ENCODE results near the gene SLC6A12.

Gene SLC6A12

DNA sequence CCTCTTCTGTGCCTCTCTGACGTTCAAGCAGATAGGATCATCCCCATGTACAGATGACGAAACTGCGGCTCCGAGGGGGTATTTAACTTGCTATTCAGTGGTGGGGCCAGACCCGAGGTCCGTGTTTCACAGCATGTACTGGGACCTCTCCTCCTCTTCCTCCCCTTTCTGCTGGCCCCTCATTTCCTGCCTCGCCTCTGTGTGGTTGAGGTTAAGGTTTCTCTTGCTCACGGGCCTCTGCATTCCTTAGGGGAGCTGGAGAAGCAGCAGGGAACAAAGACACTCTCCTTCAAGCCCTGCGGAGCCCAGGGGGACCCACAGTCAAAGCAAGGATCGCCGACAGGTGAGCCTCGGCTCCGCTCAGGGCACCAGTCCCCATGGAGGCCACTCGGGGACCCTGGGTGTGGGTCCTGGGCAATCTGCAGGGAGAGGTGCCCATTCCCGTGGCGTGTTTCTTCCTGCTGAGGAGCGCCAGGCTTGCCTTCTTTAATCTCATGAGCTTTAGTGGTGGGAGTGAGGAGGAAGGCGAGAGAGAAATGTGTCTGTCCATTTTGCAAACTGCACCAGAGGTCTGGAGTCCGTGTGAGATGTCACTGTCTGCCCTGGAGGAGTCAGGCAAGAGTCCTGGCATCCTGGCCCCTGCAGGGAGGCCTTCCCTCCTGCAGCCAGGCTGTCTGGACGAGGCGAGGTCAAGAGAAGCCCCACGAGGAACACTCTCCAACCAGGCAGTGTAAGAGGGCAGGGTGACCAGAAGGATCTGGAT, 45.0 kb downstream of the SLC6A12 start:
- Histone ChIP-seq H3K27me3 (ENCODE audit: control insufficient read depth, insufficient read depth, low read length) (no peaks in the 10 kb centered on the region), H3K36me3 (ENCODE audit: control insufficient read depth, insufficient read depth, low read length) (no peaks in the 10 kb centered on the region), H3K4me3 (ENCODE audit: low read length) (no peak overlapping the region), H3K4me1 (ENCODE audit: control insufficient read depth, insufficient read depth, low read length) (no peaks in the 10 kb centered on the region), H3K9ac (ENCODE audit: low read length) (no peak overlapping the region), H3K27ac (ENCODE audit: low read depth, low read length) (no peak overlapping the region)

DNA sequence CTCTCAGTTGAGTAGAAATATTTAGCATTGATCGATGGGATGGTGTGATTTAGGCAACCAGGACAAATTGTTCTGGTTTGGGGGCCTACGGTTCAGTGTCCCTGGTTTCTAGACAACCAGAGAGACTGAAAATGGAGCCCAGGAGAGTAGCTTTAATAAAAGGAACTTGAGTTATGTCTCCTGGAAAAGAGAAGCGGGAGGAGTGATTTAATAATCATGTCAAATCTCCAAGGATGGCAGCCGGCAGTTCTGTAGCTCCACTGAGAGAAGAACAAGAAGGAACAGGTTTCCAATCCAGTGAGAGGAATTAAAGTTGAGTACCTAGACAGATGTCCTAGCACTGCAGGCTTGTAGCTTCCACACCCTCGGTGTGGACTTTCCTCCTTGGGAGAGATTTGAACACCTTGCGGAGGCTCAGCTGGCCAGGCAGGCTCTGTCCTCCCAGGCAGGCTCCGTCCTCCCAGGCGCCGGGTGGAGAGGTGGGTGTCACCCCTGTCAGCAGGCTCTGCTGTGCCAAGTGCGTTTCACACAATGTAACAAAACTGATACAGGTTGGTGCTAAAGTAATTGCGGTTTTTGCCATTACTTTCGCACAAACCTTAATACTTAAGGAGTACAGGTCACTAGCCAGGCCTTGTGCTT, 45.9 kb downstream of the SLC6A12 start:
- Histone ChIP-seq H3K27ac (ENCODE audit: low read depth, low read length) (no peak overlapping the region), H3K4me1 (ENCODE audit: control insufficient read depth, insufficient read depth, low read length) (no peaks in the 10 kb centered on the region), H3K27me3 (ENCODE audit: control insufficient read depth, insufficient read depth, low read length) (peaks cover 5% of the 10 kb centered on the region), H3K4me3 (ENCODE audit: low read length) (no peak overlapping the region), H3K36me3 (ENCODE audit: control insufficient read depth, insufficient read depth, low read length) (no peaks in the 10 kb centered on the region), H3K9ac (ENCODE audit: low read length) (no peak overlapping the region)

DNA sequence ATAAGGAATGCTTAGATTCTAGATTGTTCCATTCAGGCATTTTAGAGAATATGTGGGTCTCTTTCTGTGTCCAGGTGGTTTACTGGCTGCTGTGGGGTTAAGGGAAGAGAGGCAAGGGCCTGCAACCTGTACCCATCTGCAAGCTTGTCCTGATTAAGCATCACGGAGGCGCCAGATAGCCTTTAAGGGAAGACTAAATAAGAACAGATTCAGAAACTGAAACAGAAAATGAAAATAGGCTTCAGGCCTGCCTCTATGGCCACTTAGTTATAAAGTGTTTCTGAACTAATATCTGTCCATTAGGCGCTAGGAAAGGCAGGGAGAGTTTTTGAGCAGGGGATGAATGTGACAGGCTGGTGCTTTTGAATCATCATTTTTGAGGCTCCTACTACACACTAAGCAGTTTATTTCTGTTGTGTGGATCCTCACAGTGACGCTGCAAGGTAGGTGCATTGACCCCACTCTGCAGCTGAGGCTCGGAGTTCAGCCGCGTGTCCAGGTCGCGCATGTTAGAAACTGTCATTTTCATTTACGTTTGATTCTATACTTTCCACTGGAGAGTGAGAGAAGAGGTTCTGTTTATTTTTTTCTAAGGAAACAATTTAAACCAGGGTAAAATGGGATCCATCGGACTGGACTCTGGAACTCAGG, 47.4 kb downstream of the SLC6A12 start:
- no peak overlapping the region for H3K9ac ChIP-seq (ENCODE audit: low read length)
- H3K4me3 ChIP-seq (ENCODE audit: low read length): no peak overlapping the region
- peaks cover 5% of the 10 kb centered on the region for H3K27me3 ChIP-seq (ENCODE audit: control insufficient read depth, insufficient read depth, low read length)
- no peak overlapping the region for H3K27ac ChIP-seq (ENCODE audit: low read depth, low read length)
- H3K36me3 ChIP-seq (ENCODE audit: control insufficient read depth, insufficient read depth, low read length): no peaks in the 10 kb centered on the region
- H3K4me1 ChIP-seq (ENCODE audit: control insufficient read depth, insufficient read depth, low read length): no peaks in the 10 kb centered on the region

DNA sequence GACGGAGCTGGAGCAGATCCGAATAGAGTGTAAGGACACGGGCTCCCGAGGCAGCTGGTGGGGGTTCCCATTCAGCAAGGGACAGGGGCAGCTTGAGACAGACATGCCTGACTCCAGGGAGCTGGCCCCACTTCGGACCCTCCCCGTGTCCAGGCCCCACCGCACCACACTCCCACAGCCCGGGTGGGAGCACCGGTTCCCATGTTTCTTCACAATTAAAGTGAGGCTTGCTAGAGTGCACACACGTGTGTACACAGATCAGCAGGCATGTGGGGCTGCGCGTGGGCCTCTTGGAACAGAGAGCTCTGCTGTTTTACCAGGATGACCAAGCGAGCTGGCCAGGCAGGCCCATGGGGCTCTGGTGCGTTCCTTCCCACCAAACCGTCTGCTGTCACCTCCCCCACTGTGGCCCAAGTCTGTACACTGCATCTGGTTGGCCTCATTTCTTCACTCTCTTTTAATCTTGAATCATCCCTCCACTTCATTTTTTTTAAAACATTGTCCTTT, 48.0 kb downstream of the SLC6A12 start:
- Histone ChIP-seq H3K27ac (ENCODE audit: low read depth, low read length) (no peak overlapping the region), H3K36me3 (ENCODE audit: control insufficient read depth, insufficient read depth, low read length) (no peaks in the 10 kb centered on the region), H3K9ac (ENCODE audit: low read length) (no peak overlapping the region), H3K4me1 (ENCODE audit: control insufficient read depth, insufficient read depth, low read length) (no peaks in the 10 kb centered on the region), H3K27me3 (ENCODE audit: control insufficient read depth, insufficient read depth, low read length) (peaks cover 5% of the 10 kb centered on the region), H3K4me3 (ENCODE audit: low read length) (no peak overlapping the region)

DNA sequence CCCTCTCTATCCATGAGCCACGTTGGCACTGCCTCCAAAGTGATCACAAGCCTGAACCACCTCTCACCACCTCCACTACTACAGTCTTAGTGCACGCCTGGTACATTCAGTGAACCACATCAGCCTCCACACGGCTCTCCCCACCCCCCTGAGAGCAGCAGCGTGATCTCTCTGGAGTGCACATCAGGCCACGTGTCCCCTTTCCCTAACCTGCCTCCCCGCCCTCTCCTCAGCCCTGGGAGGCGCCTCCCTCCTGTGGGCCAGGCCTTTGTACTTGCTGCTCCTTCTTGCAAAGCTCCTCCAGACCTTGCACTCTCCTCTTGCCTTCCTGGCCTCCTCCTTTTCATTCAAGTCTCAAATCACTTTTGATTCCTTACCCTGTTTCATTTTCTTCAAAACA, 49.8 kb downstream of the SLC6A12 start:
- Histone ChIP-seq H3K4me3 (ENCODE audit: low read length) (no peak overlapping the region), H3K4me1 (ENCODE audit: control insufficient read depth, insufficient read depth, low read length) (no peaks in the 10 kb centered on the region), H3K9ac (ENCODE audit: low read length) (no peak overlapping the region), H3K27me3 (ENCODE audit: control insufficient read depth, insufficient read depth, low read length) (peaks cover 5% of the 10 kb centered on the region), H3K36me3 (ENCODE audit: control insufficient read depth, insufficient read depth, low read length) (no peaks in the 10 kb centered on the region), H3K27ac (ENCODE audit: low read depth, low read length) (no peak overlapping the region)

DNA sequence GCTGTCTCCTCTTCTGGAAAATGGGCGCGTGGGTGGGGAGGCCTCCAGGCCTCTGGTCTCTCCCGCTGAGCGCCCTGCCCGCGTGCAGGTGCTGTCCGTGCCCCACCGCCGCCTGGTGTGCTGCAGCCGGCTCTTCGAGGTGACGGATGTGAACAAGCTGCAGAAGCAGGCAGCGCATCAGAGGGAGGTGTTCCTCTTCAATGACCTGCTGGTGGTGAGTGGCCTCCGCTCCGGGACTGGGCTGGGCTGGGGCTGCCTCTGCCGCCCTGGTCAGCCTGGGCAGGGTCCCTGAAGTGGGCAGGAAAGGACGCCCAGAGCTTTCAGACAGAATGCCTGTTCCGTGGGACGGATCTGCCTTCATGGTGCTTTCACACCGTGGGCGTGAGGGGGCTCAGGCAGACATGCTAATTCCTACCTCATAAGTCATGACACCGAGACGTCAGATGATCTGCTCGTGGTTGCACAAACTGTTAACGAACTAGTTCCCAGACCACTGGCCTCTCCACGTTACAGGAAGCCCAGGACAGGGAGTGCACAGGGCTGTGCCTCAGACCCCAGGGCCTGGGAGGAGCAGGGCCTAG, 50.5 kb downstream of the SLC6A12 start:
- Histone ChIP-seq H3K36me3 (ENCODE audit: control insufficient read depth, insufficient read depth, low read length) (no peaks in the 10 kb centered on the region), H3K27me3 (ENCODE audit: control insufficient read depth, insufficient read depth, low read length) (peaks cover 5% of the 10 kb centered on the region), H3K4me3 (ENCODE audit: low read length) (no peak overlapping the region), H3K4me1 (ENCODE audit: control insufficient read depth, insufficient read depth, low read length) (no peaks in the 10 kb centered on the region), H3K9ac (ENCODE audit: low read length) (no peak overlapping the region), H3K27ac (ENCODE audit: low read depth, low read length) (no peak overlapping the region)

DNA sequence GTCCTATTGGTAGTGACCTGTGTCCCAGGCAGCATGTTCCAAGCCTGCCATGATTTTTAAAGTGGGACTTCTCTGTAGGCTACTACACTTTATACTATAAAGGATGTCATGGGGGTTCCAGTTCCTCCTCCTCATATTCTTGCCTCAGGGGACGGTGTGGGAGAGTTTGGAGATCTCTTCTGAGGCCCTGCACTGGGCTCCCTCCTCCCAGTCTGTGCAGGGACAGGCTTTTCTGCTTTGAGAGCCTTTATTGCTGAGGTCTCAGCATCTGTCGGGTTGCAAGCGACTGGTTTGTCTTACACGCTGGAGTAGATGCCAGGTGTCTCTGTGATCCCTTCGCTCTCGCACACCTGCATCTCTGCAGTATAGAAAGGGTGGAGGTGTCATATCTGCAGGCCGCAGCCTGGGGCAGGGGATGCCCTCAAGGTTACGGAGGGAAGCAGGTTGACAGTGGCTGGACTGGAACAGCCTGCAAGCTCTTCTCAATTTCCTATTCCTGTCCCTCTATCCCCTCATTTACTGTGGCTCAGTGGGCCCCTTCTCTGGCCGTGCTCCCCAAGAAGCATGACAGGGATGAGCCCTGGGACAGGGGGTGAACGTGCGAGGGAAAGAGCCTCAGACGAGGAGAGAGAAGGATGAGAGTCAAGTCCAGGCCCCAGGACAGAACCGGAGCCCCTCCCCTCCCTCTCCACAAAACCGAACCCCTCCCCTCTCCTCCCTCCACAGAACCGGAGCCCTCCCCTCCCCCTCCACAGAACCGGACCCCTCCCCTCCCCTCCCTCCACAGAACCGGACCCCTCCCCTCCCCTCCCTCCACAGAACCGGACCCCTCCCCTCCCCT, 51.3 kb downstream of the SLC6A12 start:
- Histone ChIP-seq H3K4me3 (ENCODE audit: low read length) (no peak overlapping the region), H3K27ac (ENCODE audit: low read depth, low read length) (no peak overlapping the region), H3K4me1 (ENCODE audit: control insufficient read depth, insufficient read depth, low read length) (no peaks in the 10 kb centered on the region), H3K27me3 (ENCODE audit: control insufficient read depth, insufficient read depth, low read length) (peaks cover 5% of the 10 kb centered on the region), H3K36me3 (ENCODE audit: control insufficient read depth, insufficient read depth, low read length) (no peaks in the 10 kb centered on the region), H3K9ac (ENCODE audit: low read length) (no peak overlapping the region)

DNA sequence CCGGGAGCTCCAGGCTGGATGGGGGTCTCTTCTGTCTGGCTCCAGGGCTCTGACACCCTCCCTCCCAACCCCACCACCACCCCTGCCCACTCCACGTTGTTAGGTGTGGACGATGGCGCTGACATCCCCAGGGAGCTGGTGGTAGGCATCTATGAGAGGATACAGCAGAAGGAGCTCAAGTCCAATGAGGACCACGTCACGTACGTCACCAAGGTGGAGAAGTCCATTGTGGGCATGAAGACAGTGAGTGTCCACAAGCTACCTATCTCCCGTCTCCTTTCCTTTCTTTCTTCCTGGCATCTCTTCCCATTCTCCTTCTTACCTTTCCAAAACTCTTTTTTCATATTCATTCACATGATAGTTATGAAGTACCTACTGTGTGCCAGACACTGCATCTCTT, 52.1 kb downstream of the SLC6A12 start:
- Histone ChIP-seq H3K9ac (ENCODE audit: low read length) (no peak overlapping the region), H3K27me3 (ENCODE audit: control insufficient read depth, insufficient read depth, low read length) (peaks cover 5% of the 10 kb centered on the region), H3K4me1 (ENCODE audit: control insufficient read depth, insufficient read depth, low read length) (no peaks in the 10 kb centered on the region), H3K4me3 (ENCODE audit: low read length) (no peak overlapping the region), H3K27ac (ENCODE audit: low read depth, low read length) (no peak overlapping the region), H3K36me3 (ENCODE audit: control insufficient read depth, insufficient read depth, low read length) (no peaks in the 10 kb centered on the region)

DNA sequence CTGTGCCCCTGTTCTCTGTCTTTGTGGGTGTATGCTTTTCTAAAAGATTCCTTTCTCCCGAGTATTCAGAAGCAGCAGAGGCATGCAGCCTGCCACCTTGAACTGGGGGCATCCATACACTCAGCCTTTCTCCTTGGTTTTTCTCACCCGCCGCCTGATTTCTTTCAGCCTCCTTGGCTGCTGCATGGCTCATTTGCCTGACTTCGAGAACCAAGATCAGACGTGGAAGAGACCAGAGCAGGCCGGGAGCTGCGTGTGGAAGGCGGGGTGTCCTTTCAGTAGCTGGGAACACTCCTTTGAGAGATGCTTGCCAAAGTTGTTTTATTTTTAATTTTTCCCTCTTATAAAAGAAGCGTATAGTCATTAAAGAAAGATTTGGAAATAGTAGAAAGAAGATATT, 53.1 kb downstream of the SLC6A12 start:
- H3K27me3 ChIP-seq (ENCODE audit: control insufficient read depth, insufficient read depth, low read length): peaks cover 5% of the 10 kb centered on the region
- no peak overlapping the region for H3K9ac ChIP-seq (ENCODE audit: low read length)
- no peak overlapping the region for H3K4me3 ChIP-seq (ENCODE audit: low read length)
- no peaks in the 10 kb centered on the region for H3K36me3 ChIP-seq (ENCODE audit: control insufficient read depth, insufficient read depth, low read length)
- no peaks in the 10 kb centered on the region for H3K4me1 ChIP-seq (ENCODE audit: control insufficient read depth, insufficient read depth, low read length)
- no peak overlapping the region for H3K27ac ChIP-seq (ENCODE audit: low read depth, low read length)

DNA sequence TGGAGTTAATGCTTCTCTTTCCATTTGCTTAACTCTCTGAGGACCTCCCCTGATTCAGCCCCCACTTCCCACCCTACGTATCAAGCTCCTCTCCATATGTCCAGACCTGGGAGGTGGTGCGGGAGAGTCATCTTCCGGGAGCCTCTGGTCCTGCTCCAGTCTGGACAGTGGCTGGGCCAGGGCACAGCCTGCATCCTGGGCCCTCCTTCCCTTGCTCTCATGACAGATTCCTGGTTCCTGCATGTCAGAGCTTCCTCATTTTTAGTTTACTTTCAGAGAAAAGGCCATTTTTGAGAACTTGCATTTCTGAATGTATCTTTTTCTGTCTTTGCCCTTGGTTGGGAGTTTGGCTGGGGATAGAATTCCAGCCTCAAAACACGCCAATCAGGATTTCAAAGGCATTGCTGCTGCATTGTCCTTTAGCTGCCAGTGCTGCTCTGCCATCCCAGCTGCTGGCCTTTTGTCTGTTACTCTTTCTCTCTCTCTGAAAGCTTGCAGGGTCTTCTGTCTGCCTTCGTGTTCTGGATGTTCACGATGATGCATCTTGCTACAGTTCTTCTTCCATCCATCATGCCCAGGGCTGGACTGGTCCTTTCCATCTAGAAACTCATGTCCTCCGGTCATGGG, 54.7 kb downstream of the SLC6A12 start:
- Histone ChIP-seq H3K27me3 (ENCODE audit: control insufficient read depth, insufficient read depth, low read length) (peaks cover 5% of the 10 kb centered on the region), H3K4me3 (ENCODE audit: low read length) (no peak overlapping the region), H3K9ac (ENCODE audit: low read length) (no peak overlapping the region), H3K4me1 (ENCODE audit: control insufficient read depth, insufficient read depth, low read length) (no peaks in the 10 kb centered on the region), H3K27ac (ENCODE audit: low read depth, low read length) (no peak overlapping the region), H3K36me3 (ENCODE audit: control insufficient read depth, insufficient read depth, low read length) (no peaks in the 10 kb centered on the region)

DNA sequence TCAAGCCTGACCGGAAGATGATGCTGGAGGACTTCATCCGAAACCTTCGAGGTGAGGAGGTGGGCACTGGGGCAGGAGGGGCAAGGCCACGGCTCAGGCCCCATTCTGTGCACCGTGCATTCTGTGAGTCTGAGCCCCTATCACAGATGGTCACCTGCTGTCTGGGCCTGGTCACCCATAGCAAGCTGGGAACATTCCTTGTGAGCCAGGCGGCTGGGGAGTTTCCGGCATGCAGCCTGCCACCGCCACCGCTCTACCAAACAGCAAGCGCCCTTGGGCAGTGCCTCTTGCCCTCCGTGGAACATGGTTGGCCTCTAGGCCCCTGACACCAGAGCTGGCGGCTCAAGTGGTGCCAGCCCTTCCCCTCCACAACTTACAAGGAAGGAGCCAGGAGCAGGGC, 56.3 kb downstream of the SLC6A12 start:
- Histone ChIP-seq H3K27me3 (ENCODE audit: control insufficient read depth, insufficient read depth, low read length) (no peaks in the 10 kb centered on the region), H3K36me3 (ENCODE audit: control insufficient read depth, insufficient read depth, low read length) (no peaks in the 10 kb centered on the region), H3K4me1 (ENCODE audit: control insufficient read depth, insufficient read depth, low read length) (no peaks in the 10 kb centered on the region), H3K4me3 (ENCODE audit: low read length) (no peak overlapping the region), H3K27ac (ENCODE audit: low read depth, low read length) (no peak overlapping the region), H3K9ac (ENCODE audit: low read length) (no peak overlapping the region)
